EH (cell line): Measurements from ENCODE around the gene POLR2E.

Experiments
- DNase-seq: peaks from one replicate; pipeline ENCODE4 v3.0.0-alpha.2; 2015; ENCODE audit warnings: low read depth

The POLR2E gene

DNA sequence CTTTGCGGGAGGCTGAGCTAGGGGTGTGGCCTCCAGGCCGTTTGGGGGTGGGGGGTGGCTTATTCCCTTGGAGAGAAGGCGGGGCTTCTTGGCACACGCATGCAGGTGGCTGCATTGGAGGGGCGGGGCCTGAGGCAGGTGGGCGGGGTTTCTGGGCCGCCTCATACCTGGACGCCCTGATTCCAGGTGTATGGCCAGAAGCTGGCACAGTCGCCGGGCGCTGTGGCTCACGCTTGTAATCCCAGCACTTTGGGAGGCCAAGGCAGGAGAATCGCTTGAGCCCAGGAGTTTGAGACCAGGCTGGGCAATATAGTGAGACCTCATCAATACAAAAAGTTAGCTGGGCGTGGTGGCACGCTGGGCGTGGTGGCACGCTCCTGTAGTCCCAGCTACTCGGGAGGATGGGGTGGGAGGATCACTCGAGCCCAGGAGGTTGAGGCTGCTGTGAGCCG, 47.5 kb downstream of the POLR2E start:
- DNase-seq = no peak

GRCh38 chr19:1046836-1047695, 48.1 kb downstream of the POLR2E start:
- DNase-seq = no peak

DNA sequence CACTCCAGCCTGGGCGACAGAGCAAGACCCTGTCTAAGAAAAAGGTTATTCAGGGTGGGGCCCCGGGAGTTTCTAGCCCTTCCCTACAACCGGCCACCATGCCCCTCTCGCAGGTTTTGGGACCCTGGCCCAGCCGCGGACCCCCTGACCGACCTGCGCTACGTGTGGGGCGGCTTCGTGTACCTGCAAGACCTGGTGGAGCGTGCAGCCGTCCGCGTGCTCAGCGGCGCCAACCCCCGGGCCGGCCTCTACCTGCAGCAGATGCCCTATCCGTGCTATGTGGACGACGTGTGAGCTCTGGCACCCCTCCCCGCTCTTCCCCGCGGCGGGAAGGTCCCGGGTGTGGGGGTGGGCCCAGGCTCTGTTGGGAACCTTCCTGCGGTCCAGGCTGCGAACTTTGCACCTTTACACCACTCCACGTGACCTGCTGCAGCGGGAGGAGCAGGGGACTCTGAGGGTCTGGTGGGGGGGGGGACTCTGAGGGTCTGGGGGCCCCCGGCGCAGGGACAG, 49.0 kb downstream of the POLR2E start:
- no peak for DNase-seq

DNA sequence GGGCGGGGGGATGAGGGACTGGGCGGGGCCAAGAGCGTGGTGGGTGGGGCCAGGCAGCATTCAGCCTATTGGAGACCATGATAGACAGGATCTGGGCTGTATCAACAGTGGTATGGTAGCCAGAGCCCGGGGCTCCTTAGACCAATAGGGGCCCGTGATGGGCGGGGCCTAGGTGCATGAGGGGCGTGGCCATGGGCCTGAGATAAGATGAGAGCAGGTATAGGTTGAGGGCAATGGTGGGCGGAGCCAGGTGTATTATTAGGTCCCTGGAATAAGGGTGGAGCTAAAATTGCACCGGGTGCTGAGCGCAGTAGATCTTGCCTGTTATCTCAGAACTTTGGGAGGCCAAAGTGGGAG, 50.0 kb downstream of the POLR2E start:
- peak; percentile 50 for DNase-seq

- no peak for DNase-seq
Observed at GRCh38 chr19:1042689-1043511, 52.3 kb downstream of the POLR2E start.

DNA sequence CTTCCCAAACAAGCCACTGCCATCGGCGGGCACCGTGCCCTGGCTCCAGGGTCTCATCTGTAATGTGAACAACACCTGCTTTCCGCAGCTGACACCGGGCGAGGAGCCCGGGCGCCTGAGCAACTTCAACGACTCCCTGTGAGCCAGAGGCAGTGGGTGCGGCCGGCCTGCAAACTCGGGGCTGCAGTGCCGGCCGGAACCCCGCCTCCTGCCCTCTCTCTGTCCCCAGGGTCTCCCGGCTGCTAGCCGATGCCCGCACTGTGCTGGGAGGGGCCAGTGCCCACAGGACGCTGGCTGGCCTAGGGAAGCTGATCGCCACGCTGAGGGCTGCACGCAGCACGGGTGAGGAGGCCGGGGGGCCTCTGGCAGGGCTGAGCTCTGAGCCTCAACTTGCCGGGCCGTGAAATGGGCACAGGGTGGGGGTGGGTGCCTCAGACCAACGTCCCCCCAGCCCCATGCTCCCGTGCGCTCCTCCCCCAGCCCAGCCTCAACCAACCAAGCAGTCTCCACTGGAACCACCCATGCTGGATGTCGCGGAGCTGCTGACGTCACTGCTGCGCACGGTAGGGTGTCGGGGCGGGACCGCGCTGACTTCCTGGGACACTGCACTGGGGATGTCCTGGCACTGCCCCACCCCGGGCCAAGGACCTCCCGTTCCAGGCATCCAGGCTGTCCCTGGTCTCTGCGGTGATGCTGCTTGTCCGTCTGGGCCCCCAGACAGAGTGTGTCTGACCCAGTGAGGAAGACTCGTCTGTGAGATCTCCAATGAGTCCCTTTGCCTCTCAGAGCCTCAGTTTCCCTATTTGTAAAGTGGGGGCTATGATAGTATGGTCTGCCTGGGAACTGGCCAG, 53.1 kb downstream of the POLR2E start:
- no peak for DNase-seq

- DNase-seq = no peak
Observed at GRCh38 chr19:1041272-1041834, 53.8 kb downstream of the POLR2E start.

DNA sequence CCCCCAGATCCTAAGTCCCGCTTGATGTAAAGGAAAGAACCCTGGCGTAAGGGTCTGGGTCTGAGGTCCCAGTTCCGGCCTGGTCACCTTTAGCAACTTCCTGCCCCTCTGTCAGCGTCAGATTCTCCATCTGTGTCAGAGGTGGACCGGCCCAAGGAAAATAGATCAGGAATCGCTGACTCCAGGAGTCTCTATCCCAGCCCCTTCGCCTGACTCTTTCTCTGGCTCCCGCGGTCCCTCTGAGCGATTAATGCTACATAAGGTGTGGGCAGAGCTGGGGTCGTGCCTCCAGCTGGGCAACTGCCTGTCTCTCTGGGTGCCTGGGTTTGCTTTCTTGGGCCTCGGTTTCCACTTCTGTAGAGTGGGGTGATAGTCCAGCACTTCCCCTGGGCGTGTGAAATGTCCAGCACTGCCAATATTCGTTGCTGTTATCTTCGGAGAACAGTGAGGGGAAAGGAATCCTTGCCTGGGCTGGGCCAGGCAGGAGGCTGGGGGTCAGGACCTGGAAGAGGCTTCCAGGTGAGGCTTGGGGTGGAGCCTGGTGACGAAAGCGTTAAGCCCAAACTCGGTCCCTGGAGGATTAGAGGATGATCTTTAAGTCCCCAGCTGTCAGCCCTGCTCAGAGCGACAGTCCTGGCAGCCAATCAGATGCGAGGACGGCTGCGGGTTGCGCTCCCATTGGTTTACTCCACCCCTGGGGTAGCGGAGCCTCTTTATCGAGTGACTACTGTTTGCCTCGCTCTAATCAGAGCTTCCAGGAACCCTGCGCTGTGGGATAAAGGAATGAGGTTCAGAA, 54.5 kb downstream of the POLR2E start:
- peak; percentile 94 for DNase-seq

- DNase-seq = peak; percentile 97
Observed at GRCh38 chr19:1039646-1040475, 55.3 kb downstream of the POLR2E start, which contains the start of gene ABCA7. Gene ABCA7, plus strand, starts transcription at chr19:1040107. Its CDS starts 1,255 bp downstream, at chr19:1041362.

DNA sequence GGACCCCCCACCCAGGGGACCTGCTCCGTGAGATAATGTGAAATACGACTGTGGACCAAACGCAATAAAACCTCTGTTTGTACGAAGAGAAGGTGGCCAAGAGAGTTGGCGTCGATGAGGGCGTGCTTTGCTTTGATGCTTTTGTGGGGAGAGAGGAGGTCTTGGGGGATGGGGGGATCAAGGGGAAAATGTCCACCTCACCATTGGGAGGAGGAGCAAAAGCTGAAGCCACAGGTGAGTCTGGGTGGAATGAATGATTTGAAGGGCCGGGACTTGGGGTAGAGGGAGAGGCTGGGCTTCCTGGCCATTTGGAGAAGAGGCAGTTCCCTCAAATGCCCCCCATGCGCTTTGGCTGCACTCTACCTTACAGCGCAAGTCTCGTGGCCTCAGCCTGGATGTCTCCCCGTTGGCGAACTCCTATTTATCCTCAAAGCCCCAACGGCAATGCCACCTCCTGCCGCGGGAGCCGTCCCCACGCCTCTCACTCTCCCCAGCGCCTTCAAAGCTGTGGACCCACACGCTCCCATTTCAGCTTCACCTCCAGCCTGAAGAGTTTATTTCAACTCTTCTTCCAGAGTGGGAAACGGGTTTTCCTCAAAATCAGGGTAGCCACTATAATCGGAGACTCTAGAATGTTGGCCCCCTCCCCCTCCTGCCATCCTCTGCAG, 56.1 kb downstream of the POLR2E start:
- peak; percentile 56 for DNase-seq

- DNase-seq = no peak
Observed at GRCh38 chr19:1037621-1038064, 57.5 kb downstream of the POLR2E start.
